GM19239 (cell line): ENCODE results near the gene SMIM5.
"Not testable (repeated sequence)": the region's sequence is repeated elsewhere in the genome, so short reads cannot be mapped to it uniquely, and the experiment has no call there.

ENCODE experiments used
- DNase-seq: peaks from one replicate; pipeline ENCODE4 v3.0.0; 2011; ENCODE audit warnings: low spot score; ENCODE audit not compliant: insufficient read length
- FAIRE-seq: peaks from 2 replicates; lab custom pipeline; 2011; peaks lifted over from hg19 to GRCh38; lab: Jason Lieb, UNC

SMIM5 gene

DNA sequence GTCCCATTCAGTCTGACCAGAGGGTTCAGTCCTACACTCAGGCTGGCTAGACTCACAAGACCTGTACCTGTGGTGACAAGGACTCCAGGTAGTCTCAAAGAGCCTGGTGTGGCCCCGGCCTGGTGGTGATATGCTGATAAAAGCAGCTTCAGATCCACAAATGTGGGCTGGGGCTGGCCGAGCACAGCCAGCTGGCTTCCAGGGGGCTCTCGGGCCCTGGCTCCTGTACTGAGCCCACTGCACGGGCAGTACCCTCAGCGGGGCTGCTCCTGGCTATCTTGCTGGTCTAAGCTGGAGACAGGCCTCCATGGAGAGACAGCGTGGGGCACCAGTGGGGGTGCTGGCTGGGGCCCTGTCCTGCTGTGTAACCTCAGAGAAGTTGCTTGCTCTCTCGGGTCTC is 4.3 kb downstream of the SMIM5 start:
- DNase-seq = no peak

GRCh38 chr17:75638039-75638438 is 4.8 kb downstream of the SMIM5 start:
- not testable (repeated sequence) for FAIRE-seq

More for the DNA sequence above, 4.3 kb downstream of the SMIM5 start:
- no peak for FAIRE-seq

GRCh38 chr17:75638893-75639292 is 5.7 kb downstream of the SMIM5 start:
- DNase-seq (no peak), FAIRE-seq (no peak)

More at GRCh38 chr17:75638039-75638438, 4.8 kb downstream of the SMIM5 start:
- not testable (repeated sequence) for DNase-seq

GRCh38 chr17:75639327-75639726 is 6.1 kb downstream of the SMIM5 start:
- DNase-seq (no peak), FAIRE-seq (no peak)

DNA sequence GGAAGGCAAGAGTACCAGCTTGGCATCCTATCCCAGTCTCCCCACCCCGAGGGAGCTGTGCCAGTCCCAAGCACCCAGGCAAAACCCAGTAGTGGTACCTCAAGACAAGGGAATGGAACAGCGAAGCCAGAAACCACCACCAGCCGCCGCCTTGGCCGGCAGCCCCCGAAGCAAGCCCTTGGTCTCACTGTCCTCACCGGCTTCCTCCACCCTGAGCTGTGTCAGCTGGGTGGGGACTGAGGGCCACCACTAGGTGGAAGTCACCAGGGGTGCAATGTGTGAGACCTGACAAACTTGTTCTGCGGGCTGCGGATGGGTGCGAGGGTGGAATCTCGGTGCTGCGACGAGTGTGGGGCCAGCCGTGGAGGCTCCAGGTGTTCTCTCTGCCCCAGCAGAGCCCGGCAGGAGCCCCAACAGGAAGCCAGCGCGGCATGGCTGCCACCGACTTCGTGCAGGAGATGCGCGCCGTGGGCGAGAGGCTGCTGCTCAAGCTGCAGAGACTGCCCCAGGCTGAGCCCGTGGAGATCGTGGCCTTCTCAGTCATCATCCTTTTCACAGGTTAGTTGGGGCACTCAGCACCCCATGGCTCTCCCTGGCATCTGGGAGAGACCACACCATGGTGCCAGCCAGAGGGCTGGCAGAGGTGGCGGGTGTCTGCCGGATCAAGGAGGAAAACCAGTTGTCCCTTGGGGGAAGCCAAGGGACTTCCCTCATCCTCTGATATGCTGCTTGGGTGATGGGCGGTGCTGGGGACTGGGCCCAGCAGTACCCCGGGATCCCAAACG is 6.7 kb downstream of the SMIM5 start:
- FAIRE-seq (no peak), DNase-seq (no peak)

- no peak for FAIRE-seq
- no peak for DNase-seq
Observed at GRCh38 chr17:75640556-75641119, 7.4 kb downstream of the SMIM5 start.

DNA sequence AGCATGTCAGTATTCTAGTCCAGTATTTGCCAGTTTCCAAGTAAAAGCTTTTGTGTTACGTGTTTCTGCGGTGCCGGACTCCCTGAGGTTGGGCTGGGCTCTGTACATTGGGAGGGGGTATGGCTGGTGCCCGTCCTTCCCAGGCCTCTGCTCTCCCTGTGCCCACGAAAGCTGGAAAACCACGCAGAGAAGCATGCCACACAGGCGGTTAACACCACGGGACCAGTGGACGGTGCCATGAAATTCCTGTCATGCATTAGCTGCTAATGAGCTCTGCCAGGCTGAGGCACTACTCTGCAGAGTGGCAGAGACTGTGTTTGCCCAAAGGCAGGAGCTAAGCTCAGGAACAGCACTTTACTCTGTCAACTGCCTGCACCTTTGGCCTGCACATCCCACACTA is 8.1 kb downstream of the SMIM5 start:
- DNase-seq (no peak), FAIRE-seq (no peak)

- peak; percentile 37 for FAIRE-seq
- no peak for DNase-seq
Observed at GRCh38 chr17:75642182-75642783, 9.0 kb downstream of the SMIM5 start.

GRCh38 chr17:75642784-75643642 is 9.8 kb downstream of the SMIM5 start:
- DNase-seq = no peak
- FAIRE-seq = peak; percentile 35

DNA sequence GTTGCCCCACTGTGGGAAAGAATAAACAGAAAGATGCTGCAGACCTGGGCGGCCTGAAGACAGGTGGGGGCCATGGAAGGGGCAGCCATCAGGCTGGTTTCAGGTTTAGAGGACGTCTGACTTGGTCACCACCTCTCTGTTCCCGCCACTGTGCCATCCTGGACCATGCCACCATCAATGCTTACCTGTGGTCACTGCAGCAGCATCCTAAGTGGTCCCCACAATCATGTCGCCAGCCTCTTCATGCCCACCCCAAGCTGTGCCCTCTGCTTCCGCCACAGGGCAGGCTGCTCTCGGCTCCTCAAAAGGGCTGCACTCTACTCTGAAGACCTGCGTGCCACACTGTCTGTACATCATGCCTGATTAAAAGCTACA is 10.4 kb downstream of the SMIM5 start:
- FAIRE-seq (no peak), DNase-seq (no peak)

DNA sequence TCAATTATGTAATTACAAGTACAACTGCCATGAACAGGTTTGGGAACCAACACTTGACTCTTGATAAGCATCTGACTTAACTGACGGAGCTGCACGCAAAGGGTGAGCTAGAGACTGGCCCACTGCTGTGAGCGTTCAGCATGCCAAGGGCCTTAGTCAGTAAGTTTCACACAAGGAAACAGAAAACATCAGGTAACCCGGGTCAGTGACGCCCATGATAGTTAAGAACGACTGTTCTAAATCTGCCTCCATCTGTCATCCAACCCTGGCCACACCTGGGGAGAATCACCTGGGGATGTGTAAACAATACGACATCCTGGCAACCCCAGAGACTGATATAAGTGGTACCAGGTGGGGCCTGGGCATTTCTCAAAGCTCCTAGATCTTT is 12.3 kb downstream of the SMIM5 start:
- no peak for FAIRE-seq
- DNase-seq = no peak

DNA sequence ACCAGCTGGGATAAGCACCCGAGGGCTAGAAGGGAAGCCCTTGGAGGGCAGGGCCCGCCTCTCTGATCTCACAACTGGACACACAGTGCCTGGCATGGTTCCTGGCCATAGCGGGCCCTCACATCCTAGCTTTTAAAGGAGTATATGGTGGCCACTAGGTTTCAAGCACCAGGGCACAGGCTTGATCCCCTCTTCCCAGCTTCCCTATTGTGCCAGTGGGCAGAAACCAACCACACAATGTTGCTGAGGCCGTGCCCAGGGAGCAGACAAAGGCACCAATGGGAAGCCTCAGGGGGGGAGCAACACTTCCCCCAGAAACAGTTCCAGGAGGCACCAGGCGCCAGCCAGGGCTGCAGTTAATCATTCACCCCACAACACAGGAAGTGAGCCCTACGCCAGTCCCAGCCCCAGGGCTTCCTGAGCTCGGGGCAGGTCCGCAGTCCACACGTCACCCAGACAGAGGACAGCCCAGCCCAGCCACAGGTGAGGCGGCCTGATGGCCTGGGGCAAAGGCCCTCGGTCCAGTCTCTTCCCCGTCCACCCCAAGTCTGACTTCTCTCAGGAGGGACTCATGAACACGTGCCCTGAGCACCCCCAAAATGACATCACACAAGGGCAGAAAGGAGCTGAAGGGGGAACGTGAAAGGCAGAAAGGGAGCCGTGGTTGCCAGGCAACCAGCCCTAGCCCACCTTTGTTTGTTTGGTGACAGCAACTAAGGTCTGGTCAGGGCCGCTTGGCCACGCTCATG is 12.8 kb downstream of the SMIM5 start:
- DNase-seq (peak; percentile 95), FAIRE-seq (peak; percentile 98)

DNA sequence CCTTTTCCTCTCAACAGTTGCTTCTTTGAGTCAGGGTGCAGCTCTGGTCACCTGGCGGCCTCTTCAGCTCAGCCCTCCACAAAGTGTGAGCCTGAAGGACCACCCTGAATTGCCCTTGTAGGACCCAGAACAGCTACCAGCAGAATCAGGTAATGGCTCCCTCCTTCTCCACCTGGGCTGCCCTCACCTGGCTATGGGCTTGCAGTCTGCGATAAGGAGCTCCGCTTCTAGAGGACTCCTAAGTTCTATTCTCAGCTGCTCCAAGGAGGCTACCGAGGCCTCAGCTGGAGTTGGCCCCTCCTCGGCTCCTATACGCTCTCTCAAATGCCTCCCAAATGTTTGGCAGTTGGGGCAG is 13.4 kb downstream of the SMIM5 start:
- FAIRE-seq = no peak
- DNase-seq = no peak

- FAIRE-seq (no peak), DNase-seq (no peak)
Observed at GRCh38 chr17:75647061-75647460, 13.8 kb downstream of the SMIM5 start.

DNA sequence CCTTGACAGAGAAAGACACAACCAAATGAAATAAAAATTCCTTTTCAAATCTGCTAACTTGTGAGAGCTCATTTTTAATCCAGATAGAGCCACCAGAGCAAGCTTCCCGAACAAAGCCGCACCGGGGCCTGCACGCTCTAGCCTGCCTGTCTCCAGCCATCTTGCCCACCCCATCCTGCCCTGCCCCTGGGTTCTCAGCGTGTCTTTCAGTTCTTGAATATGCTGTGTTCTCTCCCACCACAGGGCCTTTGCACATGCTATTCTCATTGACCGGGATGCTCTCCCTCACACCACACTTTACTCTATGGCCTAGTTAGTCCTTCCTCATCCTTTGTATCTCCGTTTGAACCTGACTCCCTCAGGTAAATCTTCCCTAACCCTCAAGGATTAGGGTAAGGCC is 14.7 kb downstream of the SMIM5 start:
- FAIRE-seq (no peak), DNase-seq (no peak)

- DNase-seq = no peak
- no peak for FAIRE-seq
Observed at GRCh38 chr17:75649687-75650086, 16.5 kb downstream of the SMIM5 start.

DNA sequence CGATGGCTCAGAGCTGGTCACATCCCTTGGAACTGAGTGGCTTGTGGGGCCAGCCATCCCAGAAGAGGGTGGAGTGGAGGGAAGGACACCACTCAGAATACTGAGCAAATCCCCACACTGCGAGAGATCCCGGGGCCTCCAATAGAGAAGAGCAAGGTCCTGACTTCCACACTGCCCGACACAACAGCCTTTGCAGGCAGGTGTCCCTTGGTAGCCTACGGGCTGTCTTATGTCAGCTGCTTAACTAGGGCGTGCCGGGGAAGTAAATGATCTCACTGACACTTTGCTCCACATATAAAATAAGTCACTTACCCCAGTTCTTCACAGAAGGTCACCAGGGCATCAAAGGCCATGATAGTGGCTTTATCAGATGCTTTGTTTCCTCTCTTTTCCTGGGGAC is 17.6 kb downstream of the SMIM5 start:
- FAIRE-seq = no peak

GRCh38 chr17:75652341-75652740 is 19.1 kb downstream of the SMIM5 start:
- DNase-seq = no peak

More for the DNA sequence above, 17.6 kb downstream of the SMIM5 start:
- DNase-seq = no peak

GRCh38 chr17:75652934-75653549 is 19.8 kb downstream of the SMIM5 start:
- FAIRE-seq (peak; percentile 75), DNase-seq (no peak)

More at GRCh38 chr17:75652341-75652740, 19.1 kb downstream of the SMIM5 start:
- FAIRE-seq = no peak

- no peak for DNase-seq
- FAIRE-seq = no peak
Observed at GRCh38 chr17:75654176-75654575, 20.9 kb downstream of the SMIM5 start.
